M059J (cell line): ENCODE measurements around the gene PHAF1. TPM values are rescaled to one million over a fixed set of nuclear protein-coding genes. Genes with fewer than 3 reads are reported as not detected.

Source experiments
- DNase-seq: peaks from one replicate; pipeline ENCODE4 v3.0.0-alpha.2; 2012; ENCODE audit warnings: low read depth
- total RNA-seq: library from RNA; depleted of rRNA; stranded (reverse); fragments of >200 nt; shearing (Covaris generic); gene quantifications from 2 replicates; pipeline ENCODE4 v1.2.3, GENCODE V29; 2014

The PHAF1 gene
- total RNA-seq, 1 experiment from 2014 or later, result 18.7 TPM

DNA sequence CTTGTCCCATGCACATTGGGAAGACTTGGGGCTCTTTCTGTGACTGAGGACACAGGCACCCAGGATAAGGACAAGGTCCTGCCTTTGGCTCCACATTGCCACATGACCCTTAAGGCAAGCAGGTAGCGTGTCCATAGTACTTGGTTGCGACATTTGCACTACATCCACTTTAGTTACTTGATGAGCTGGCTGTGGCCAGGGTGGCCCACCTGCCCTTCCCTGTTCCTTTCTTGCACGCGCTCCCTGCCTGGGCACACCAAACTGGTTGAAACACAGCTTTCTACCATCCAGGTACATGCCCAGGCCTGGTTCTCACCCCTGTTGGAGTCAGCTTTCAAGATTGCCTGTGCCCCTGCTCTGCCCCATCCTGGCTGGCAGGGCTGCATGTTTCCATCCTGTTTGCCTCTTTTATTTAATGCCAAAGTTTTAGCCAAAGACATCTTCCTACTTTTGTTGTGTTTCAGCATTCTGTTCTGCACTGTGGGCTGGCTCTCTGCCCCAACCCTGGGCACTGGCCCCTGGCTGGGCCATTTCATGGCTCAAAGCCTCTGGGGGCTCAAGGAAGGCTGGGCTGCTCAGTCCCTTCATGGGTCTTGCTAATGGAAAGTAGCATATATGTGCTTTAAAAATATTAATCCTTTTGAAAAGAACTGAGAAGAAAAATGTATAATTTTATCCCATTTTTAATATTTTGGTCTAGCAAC, 37.8 kb downstream of the PHAF1 start:
- DNase-seq, result no peak

DNA sequence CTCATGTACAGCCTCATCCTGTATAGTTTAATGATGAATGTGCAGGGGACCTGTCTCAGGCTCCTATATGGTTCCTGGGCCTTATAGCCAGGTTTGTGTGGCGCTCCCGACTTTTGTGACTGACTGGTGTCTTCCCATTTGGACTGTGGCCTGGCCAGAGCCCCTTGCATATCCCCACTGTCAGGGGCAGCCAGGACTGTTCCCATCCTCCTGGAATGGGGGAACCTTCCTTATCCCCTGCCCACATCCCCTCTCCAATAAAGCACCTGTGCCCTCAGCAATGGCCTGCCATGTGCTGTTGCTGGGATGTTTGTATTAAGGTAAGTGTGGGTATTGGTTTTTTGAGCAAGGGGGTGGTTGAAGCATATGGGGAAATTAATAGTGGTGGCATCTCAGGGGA, 38.5 kb downstream of the PHAF1 start:
- DNase-seq, result no peak

DNA sequence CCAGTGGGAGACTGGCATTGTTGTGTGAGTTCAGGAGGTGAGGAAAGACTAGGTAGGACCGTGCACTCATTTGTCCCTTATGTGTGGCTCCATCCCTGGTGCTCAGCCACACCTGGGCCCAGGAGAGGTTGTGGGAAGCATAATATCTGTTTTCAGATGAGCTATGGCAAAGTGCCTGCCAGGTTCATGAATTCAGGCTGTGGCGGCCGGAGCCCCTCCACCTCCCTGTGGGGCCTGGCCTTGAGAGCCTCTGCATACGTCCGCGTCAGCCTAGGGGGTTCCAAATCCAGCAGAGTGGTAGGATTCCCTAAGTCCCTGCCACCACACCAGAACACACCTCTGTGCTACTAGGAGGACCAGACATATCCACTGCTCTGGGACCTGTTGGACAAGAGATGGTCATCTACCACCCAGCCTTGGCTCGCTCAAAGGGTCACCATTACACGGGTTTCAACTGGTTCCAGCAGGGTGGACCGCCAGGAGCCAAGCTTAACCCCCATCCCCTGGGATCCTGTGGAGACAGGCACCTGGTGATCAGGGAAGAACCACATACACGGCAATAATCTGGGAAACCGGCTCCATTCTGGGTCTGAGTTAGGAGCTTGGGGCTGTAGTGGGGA, 39.0 kb downstream of the PHAF1 start:
- DNase-seq, result no peak

GRCh38 chr16:67149276-67150046, 39.7 kb downstream of the PHAF1 start:
- no peak for DNase-seq

- DNase-seq, result no peak
Measured at GRCh38 chr16:67150047-67150832, 40.5 kb downstream of the PHAF1 start.

- DNase-seq, result peak; percentile 81
Measured at GRCh38 chr16:67150833-67151396, 41.2 kb downstream of the PHAF1 start, which contains the start of gene B3GNT9. Gene B3GNT9, minus strand, starts transcription at chr16:67150998. Its CDS starts 513 bp downstream, at chr16:67150485.

- DNase-seq, result no peak
Measured at GRCh38 chr16:67151431-67152097, 41.8 kb downstream of the PHAF1 start.

DNA sequence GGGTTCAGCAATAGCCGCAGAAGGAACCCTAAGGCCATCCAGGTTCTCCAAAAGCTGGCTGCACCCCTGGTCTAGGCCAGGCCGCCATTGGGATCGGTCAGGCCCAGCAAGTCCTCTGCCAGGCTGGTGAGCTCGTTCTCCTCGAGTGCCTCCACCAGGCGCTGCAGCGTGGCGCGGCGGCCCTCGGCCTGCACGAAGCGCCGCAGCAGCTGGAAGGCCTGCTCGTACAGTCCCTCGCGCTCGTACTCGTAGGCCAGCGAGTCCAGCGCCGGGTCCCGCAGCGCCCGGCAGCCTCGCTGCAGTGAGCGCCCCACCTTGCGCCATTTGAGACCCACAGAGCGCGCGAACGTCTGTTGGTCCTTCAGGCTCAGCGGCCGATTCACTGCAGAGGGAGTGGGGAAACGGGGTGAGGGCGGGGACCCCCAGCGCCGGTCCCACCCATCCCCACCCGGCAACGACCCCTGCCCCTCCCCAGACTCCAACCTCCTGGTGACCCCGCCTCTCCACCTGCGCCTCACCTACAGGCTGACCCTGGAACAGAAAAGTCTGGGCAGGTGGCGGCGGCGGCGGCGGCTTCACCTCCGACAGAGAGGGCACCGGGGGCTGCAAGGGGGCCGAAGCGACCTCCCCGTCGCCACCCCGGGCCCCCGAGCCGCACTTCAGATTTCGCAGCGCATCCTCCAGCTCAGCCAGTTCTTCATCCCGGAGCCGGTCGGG, 45.0 kb downstream of the PHAF1 start:
- DNase-seq, result no peak

DNA sequence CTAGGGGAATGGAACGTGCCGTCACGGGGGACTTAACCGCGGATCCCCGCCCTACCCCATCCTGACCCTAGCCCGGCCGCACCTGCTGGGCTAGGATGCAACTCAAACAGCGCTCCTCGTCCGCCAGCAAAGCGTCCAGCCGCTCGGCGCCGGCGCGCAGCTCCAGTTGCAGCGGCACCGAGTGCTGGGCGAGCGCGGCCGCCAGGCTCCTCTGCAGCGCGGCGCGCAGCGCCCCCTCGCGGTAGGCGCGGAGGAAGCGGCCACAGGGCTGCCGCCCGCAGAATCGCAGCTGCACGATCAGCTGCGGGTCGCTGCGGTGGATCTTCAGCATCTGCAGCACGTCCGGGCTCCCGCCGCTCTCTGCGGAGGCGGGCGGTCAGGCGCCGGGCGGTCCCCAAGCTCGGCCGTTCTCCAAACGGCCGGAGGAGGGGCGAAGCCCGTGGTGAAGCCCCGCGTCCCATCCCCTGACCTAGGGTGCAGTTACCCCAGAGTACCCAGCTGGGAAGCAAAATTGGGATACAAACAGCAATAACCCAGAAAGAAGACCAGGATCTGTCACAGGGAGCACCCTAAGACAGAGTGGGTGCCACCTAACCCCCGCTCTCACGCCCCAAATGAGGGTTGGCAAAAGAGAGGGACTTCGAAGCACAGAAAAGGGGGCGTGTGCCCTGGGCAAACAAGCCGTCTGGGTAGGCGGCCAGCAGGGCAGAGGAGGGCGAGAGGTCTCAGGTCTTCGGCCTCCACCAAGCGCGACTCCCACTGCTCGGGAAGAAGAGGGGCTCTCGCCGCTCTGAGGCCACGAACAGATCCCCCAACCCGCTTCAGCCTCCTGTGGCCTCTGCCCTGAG, 45.8 kb downstream of the PHAF1 start:
- DNase-seq, result peak; percentile 63

- DNase-seq, result no peak
Measured at GRCh38 chr16:67156143-67156844, 46.6 kb downstream of the PHAF1 start.

GRCh38 chr16:67157106-67157748, 47.5 kb downstream of the PHAF1 start:
- no peak for DNase-seq

DNA sequence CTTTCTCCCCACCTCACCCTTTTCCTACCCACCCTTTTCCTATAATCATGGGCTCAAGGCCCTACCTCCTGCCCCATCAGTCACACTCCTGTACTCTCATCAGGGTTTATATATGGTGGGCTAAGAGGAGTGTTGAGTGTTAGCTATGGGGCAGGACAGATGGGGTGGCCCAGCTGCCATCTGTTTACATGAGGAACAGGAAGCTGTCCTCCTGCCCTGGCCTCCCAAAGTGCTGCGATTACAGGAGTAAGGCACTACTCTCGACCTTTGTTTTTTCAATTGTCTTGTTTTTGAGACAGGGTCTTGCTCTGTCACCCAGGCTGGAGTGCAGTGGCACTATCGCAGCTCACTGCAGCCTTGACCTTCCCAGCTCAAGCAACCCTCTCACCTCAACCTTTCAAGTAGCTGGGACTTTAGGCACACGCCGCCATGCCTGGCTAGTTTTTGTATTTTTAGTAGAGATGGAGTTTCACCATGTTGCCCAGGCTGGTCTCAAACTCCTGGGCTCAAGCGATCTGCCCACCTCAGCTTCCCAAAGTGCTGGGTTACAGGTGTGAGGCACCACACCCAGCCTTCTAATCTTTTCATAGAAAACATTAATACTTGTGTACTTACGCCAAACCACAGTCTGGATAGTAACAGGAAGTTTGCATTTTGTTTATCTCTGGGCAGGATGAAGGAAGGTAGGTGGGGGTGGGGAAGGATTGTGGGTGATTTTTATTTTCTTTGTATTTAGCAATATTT, 48.3 kb downstream of the PHAF1 start:
- no peak for DNase-seq

GRCh38 chr16:67158637-67159600, 49.2 kb downstream of the PHAF1 start:
- peak; percentile 28 for DNase-seq

DNA sequence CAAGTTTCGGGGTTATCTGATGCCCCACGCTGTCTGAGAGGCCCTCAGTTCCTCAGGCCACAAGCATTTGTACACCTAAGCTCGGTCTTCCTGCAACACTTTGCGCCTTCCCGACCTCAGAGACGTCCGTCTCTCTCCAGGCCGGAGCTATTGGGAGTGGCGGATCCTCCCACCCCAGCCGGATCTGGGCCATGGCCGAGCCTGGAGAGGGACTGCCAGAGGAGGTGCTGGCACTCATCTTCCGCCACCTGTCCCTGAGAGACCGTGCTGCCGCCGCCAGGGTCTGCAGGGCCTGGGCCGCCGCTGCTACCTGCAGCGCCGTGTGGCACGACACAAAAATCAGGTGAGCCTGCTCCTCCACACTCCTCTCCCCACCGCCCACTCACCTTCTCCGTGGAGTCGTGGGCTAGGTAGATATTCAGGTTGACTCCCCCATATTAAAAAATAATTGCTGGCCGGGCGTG, 51.9 kb downstream of the PHAF1 start:
- DNase-seq, result no peak

DNA sequence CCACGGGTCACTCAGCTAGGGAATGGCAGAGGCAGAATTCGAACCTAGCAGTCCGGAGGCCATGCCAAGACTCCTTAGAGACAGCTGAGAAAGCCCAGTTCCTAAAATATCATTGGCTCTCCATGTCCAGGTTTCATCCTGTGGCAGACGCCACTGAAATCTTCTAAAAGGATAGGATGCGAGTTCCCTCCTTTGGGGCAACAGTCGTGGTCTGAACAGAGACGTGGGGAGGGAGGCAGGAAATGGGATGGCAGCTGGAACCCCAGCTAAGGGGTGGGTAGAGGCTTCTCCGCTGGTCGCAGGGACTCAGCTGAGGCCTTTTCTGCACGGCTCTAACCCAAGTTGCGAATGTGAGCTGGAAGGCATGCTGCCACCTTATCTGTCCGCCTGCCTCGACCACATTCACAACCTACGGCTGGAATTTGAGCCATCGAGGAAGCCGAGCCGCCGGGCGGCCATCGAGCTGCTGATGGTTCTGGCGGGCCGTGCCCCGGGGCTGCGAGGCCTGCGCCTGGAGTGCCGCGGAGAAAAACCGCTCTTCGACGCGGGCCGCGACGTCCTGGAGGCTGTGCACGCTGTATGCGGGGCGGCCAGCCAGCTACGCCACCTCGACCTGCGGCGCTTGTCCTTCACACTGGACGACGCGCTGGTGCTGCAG, 52.9 kb downstream of the PHAF1 start:
- no peak for DNase-seq
